Measurements from ENCODE around the gene CS. TPM values are rescaled to one million over a fixed set of nuclear protein-coding genes. Genes with fewer than 3 reads are reported as not detected.

Gene CS
- polyA plus RNA-seq, 1 of the 3 experiments (the other 2 are of a cell fraction), result 121 TPM

DNA sequence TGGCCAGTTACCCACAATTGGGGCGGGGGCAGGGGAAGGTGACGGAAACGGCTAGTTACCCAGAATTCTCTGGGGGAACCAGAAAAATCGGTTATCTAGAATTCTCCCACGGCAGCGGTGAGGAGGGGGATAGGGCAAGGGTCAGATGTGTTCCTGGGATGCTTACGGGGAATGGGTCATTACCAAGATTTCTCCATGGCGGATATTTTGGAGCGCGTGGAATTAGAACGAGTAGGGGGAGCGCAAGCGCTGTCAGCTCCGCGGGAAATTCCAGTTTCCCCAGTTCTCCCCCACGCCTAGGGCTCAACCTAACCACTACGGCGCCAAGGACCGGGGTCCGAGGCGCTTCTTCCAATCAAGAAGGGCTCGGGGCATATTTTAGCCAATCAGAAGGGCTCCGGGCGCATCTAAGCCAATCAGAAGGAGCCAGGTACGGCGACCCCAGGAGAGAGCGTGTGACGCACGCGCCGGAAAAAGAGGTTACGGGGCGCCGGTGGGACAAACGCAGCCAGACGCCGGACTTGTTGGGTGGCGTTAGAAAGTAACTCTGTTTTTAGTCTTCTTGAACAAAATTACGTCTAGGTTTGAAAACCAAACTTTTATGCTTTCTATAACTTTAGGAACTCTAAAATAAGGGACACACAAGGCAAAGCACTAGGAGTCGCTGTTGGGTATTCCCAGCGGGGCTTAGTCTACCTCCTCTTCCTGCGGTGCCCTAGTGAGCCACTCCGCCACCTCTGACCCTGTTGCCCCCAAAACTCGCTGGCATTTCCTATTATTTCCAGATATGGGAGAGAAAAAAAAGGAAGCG, 33.8 kb upstream of the CS start, which contains the start of gene PAN2:
Gene PAN2 (minus strand): TSS at position 322 of the 811 bp plus-strand sequence. CDS start 906 bp downstream, outside the sequence.
- H4K20me1 ChIP-seq (ENCODE audit: insufficient read depth), result no peaks in the 10 kb centered on the region
- peak within 1 kb of the TSS; percentile 84 to 97 for H3K27ac ChIP-seq (ENCODE audit: low read depth in 2 of 2, low read length in 1 of 2)
- ChIA-PET CTCF (interaction anchor here (0.7 to 2.2 kb wide), 7 partner anchors 9 to 215 kb away, joined by 3 to 17 read pairs (median 3); partner anchors contain the start of gene ZC3H10), POLR2A (interaction anchor here (0.8 to 3.1 kb wide), 7 partner anchors 9 to 131 kb away, joined by 3 to 26 read pairs (median 6); partner anchors contain the start of genes CNPY2, STAT2 and TIMELESS)
- peak; percentile 61; the same call in 1 of the 2 replicates for TF ChIP-seq GABPA (IDR thresholded peaks at IDR 0.05; ENCODE audit: low read depth)
- peak; percentile 82 for TF ChIP-seq RFX5 (IDR thresholded peaks at IDR 0.05; ENCODE audit: low read length)
- TF ChIP-seq NRF1 (IDR thresholded peaks at IDR 0.05; ENCODE audit: low read depth, low read length), result peak; percentile 55
- peak; percentile 90 for TF ChIP-seq POLR2AphosphoS5 (IDR thresholded peaks at IDR 0.05; ENCODE audit: low read depth, low read length)
- no peak for TF ChIP-seq RAD21 (IDR thresholded peaks at IDR 0.05; ENCODE audit: low read length)
- no peak for TF ChIP-seq RCOR1 (IDR thresholded peaks at IDR 0.05; ENCODE audit: low read length)
- TF ChIP-seq MXI1 (IDR thresholded peaks at IDR 0.05; ENCODE audit: low read depth, low read length), result peak; percentile 73; the same call in 1 of the 2 replicates
- TF ChIP-seq SMC3 (IDR thresholded peaks at IDR 0.05; ENCODE audit: low read depth, low read length), result no peak
- TF ChIP-seq YY1 (IDR thresholded peaks at IDR 0.05; ENCODE audit: low read depth), result peak; percentile 54; the same call in 1 of the 2 replicates
- TF ChIP-seq FOXJ3 (CRISPR knock-in tag; IDR thresholded peaks at IDR 0.05), result no peak
- peak; percentile 80 for TF ChIP-seq CTCF (IDR thresholded peaks at IDR 0.05)
- TF ChIP-seq EP300 (IDR thresholded peaks at IDR 0.05; ENCODE audit: borderline replicate concordance in 1 of 2, low read depth in 1 of 2, low read length in 1 of 2), result no peak
- peak; percentile 1; the same call in 1 of the 2 replicates for TF ChIP-seq FOSL2 (IDR thresholded peaks at IDR 0.05; ENCODE audit: borderline replicate concordance, low read depth)
- peak; percentile 62 for TF ChIP-seq CHD2 (IDR thresholded peaks at IDR 0.05; ENCODE audit: low read length, partially characterized antibody)
- peak; percentile 72; the same call in 1 of the 2 replicates for TF ChIP-seq TAF1 (IDR thresholded peaks at IDR 0.05; ENCODE audit: borderline replicate concordance, low read depth, low read length)
- TF ChIP-seq USF2 (IDR thresholded peaks at IDR 0.05; ENCODE audit: borderline replicate concordance, low read depth, low read length), result no peak
- TF ChIP-seq, protein P1, sequence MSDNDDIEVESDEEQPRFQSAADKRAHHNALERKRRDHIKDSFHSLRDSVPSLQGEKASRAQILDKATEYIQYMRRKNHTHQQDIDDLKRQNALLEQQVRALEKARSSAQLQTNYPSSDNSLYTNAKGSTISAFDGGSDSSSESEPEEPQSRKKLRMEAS (IDR thresholded peaks at IDR 0.05; ENCODE audit: low read depth), result peak; percentile 75
- TF ChIP-seq PBX3 (IDR thresholded peaks at IDR 0.05), result peak; percentile 45
- peak; percentile 80 for TF ChIP-seq IRF3 (IDR thresholded peaks at IDR 0.05; ENCODE audit: low read depth, low read length)
- TF ChIP-seq ELF1 (IDR thresholded peaks at IDR 0.05), result peak; percentile 71; the same call in 1 of the 2 replicates
- no peak for TF ChIP-seq FOXM1 (IDR thresholded peaks at IDR 0.05; ENCODE audit: low read depth)
- TF ChIP-seq JUND (IDR thresholded peaks at IDR 0.05), result no peak
- peak within 1 kb of the TSS; percentile 87 for H3K9ac ChIP-seq
- H3K79me2 ChIP-seq (ENCODE audit: insufficient read depth), result peaks cover 4% of the 10 kb centered on the region; the same call in 1 of the 2 replicates
- H2AFZ ChIP-seq (ENCODE audit: low read depth), result peak within 1 kb of the TSS; percentile 85
- WGBS (ENCODE audit: low lambda C conversion rate), result 1% methylated on average over 45 of the region's 45 CpGs
- H3K9me3 ChIP-seq, result no peaks in the 10 kb centered on the region
- DNase-seq, result peak; percentile 93
- peaks cover 5% of the 10 kb centered on the region for H3F3A ChIP-seq (replicated peaks; ENCODE audit: insufficient read depth)
- no peaks in the 10 kb centered on the region for H3K36me3 ChIP-seq (replicated peaks in 1 of 2; ENCODE audit: control insufficient read depth in 1 of 2, insufficient read depth in 2 of 2, low read length in 1 of 2)
- H3K4me2 ChIP-seq, result peak within 1 kb of the TSS; percentile 87
- H3K4me1 ChIP-seq (ENCODE audit: control insufficient read depth in 1 of 2, insufficient read depth in 2 of 2, low read depth in 1 of 2, low read length in 1 of 2), result peaks cover 4 to 8% of the 10 kb centered on the region in 2 experiments; a peak in 1 of 4 replicates
- peak within 1 kb of the TSS; percentile 61 to 73 for H3K4me3 ChIP-seq (ENCODE audit: low read depth in 2 of 2, low read length in 1 of 2)
- no peaks in the 10 kb centered on the region for H3K27me3 ChIP-seq (ENCODE audit: insufficient read depth)
- H3K9me2 ChIP-seq, result no peaks in the 10 kb centered on the region

All from SK-N-SH (cell line).